Measurements from ENCODE around the gene ZNFX1. TPM values are rescaled to one million over a fixed set of nuclear protein-coding genes. Genes with fewer than 3 reads are reported as not detected.
"Not testable (repeated sequence)": the region's sequence is repeated elsewhere in the genome, so short reads cannot be mapped to it uniquely, and the experiment has no call there.

The ZNFX1 gene
- total and polyA plus RNA-seq, 3 donors from 2014 or later, result 31.6 to 39.9 (median 37.2) TPM

GRCh38 chr20:49297605-49298530 is 20.0 kb upstream of the ZNFX1 start:
- no peak for DNase-seq
- no peak for TF ChIP-seq POLR2A (IDR thresholded peaks at IDR 0.05)
- TF ChIP-seq, protein P1, sequence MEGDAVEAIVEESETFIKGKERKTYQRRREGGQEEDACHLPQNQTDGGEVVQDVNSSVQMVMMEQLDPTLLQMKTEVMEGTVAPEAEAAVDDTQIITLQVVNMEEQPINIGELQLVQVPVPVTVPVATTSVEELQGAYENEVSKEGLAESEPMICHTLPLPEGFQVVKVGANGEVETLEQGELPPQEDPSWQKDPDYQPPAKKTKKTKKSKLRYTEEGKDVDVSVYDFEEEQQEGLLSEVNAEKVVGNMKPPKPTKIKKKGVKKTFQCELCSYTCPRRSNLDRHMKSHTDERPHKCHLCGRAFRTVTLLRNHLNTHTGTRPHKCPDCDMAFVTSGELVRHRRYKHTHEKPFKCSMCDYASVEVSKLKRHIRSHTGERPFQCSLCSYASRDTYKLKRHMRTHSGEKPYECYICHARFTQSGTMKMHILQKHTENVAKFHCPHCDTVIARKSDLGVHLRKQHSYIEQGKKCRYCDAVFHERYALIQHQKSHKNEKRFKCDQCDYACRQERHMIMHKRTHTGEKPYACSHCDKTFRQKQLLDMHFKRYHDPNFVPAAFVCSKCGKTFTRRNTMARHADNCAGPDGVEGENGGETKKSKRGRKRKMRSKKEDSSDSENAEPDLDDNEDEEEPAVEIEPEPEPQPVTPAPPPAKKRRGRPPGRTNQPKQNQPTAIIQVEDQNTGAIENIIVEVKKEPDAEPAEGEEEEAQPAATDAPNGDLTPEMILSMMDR (IDR thresholded peaks at IDR 0.05), result no peak
- 86 to 90% methylated on average over 6 of the region's 6 CpGs for WGBS, 2 donors
- intact Hi-C loops (cut with DNase I; ENCODE audit: low total_unique reads), result no loop called here
- Histone ChIP-seq H3K4me1 (no peaks in the 10 kb centered on the region), H3K36me3 (ENCODE audit: low read depth, missing control alignments) (no peaks in the 10 kb centered on the region), H3K4me3 (no peak overlapping the region), H3K9me3 (no peaks in the 10 kb centered on the region), H3K27me3 (no peaks in the 10 kb centered on the region), H3K27ac (no peak overlapping the region)

- H3K36me3 ChIP-seq (ENCODE audit: low read depth, missing control alignments); H3K27me3 ChIP-seq; H3K4me3 ChIP-seq; H3K27ac ChIP-seq; H3K9me3 ChIP-seq; DNase-seq; H3K4me1 ChIP-seq; intact Hi-C loops (cut with DNase I; ENCODE audit: low total_unique reads): not testable (repeated sequence)
- WGBS, 2 donors, result 79% methylated on average over 16 of the region's 16 CpGs
Observed at GRCh38 chr20:49294002-49294654, 16.3 kb upstream of the ZNFX1 start.

GRCh38 chr20:49293122-49293521 is 15.3 kb upstream of the ZNFX1 start:
- 88 to 94% methylated on average over 6 of the region's 6 CpGs for WGBS, 2 donors
- DNase-seq, result no peak
- no peaks in the 10 kb centered on the region for H3K9me3 ChIP-seq
- no peaks in the 10 kb centered on the region for H3K27me3 ChIP-seq
- no peak overlapping the region for H3K4me3 ChIP-seq
- no peaks in the 10 kb centered on the region for H3K36me3 ChIP-seq (ENCODE audit: low read depth, missing control alignments)
- H3K27ac ChIP-seq, result no peak overlapping the region
- TF ChIP-seq, protein P1 (IDR thresholded peaks at IDR 0.05), result no peak
- no peak for TF ChIP-seq POLR2A (IDR thresholded peaks at IDR 0.05)
- intact Hi-C loops (cut with DNase I; ENCODE audit: low total_unique reads), result no loop called here
- H3K4me1 ChIP-seq, result no peaks in the 10 kb centered on the region

GRCh38 chr20:49292010-49292409 is 14.2 kb upstream of the ZNFX1 start:
- Histone ChIP-seq H3K4me1 (no peaks in the 10 kb centered on the region), H3K36me3 (ENCODE audit: low read depth, missing control alignments) (no peaks in the 10 kb centered on the region), H3K27me3 (no peaks in the 10 kb centered on the region), H3K27ac (no peak overlapping the region), H3K9me3 (no peaks in the 10 kb centered on the region), H3K4me3 (no peak overlapping the region)
- TF ChIP-seq, protein P1 (IDR thresholded peaks at IDR 0.05), result no peak
- TF ChIP-seq POLR2A (IDR thresholded peaks at IDR 0.05), result no peak
- DNase-seq, result no peak
- 59 to 67% methylated on average over 3 of the region's 3 CpGs for WGBS, 2 donors
- intact Hi-C loops (cut with DNase I; ENCODE audit: low total_unique reads), result no loop called here

DNA sequence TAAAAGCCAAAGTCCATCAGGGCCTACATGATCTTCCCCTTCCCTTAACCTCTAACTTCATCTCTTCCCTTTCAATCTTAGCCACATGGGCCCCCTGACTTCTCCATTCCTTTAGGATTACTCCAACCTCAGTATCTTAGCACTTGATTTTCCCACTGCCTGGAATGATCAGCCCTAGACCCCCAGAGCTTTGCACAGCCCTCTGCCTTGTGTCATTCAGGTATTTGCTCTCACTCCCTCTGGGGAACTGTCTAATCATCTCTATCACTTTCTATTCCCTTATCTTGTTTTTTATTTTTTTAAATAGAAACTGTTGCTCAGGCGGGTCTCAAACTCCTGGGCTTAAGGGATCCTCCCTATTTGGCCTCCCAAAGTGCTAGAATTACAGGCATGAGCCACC is 13.3 kb upstream of the ZNFX1 start:
- no peaks in the 10 kb centered on the region for H3K36me3 ChIP-seq (ENCODE audit: low read depth, missing control alignments)
- H3K4me3 ChIP-seq, result no peak overlapping the region
- no peak for DNase-seq
- intact Hi-C loops (cut with DNase I; ENCODE audit: low total_unique reads), result no loop called here
- no peak for TF ChIP-seq POLR2A (IDR thresholded peaks at IDR 0.05)
- TF ChIP-seq, protein P1 (IDR thresholded peaks at IDR 0.05), result no peak
- H3K27me3 ChIP-seq, result no peaks in the 10 kb centered on the region
- H3K9me3 ChIP-seq, result no peaks in the 10 kb centered on the region
- no peak overlapping the region for H3K27ac ChIP-seq
- 0 to 38% methylated on average over 1 of the region's 1 CpG for WGBS, 2 donors
- H3K4me1 ChIP-seq, result no peaks in the 10 kb centered on the region
